ENCODE measurements around the gene TSHZ1. TPM values are rescaled to one million over a fixed set of nuclear protein-coding genes. Genes with fewer than 3 reads are reported as not detected.

Gene TSHZ1
- total RNA-seq, 1 experiment from 2014 or later, result 9.7 TPM

GRCh38 chr18:75257605-75258004, 47.0 kb downstream of the TSHZ1 start:
- CTCF ChIA-PET, result no interaction called here
- intact Hi-C loops (cut with micrococcal nuclease), result no loop called here
- POLR2A ChIA-PET, result no interaction called here
- peaks cover 3% of the 10 kb centered on the region for H3K36me3 Mint-ChIP-seq (ENCODE audit: insufficient read depth, unreplicated experiment)
- H3K27ac Mint-ChIP-seq (ENCODE audit: low read depth, unreplicated experiment), result no peak overlapping the region
- H3K4me3 Mint-ChIP-seq (ENCODE audit: unreplicated experiment), result no peak overlapping the region
- TF ChIP-seq CTCF (IDR thresholded peaks at IDR 0.05; ENCODE audit: unreplicated experiment), result no peak
- H3K27me3 Mint-ChIP-seq (ENCODE audit: insufficient read depth, unreplicated experiment), result no peaks in the 10 kb centered on the region
- no peaks in the 10 kb centered on the region for H3K9me3 Mint-ChIP-seq (ENCODE audit: unreplicated experiment)
- no peak for DNase-seq (ENCODE audit: unreplicated experiment)
- BruUV-seq (replicated peaks), result no TSS peak
- peaks cover 8% of the 10 kb centered on the region for H3K4me1 Mint-ChIP-seq (ENCODE audit: insufficient read depth, unreplicated experiment)

- H3K4me1 Mint-ChIP-seq (ENCODE audit: insufficient read depth, unreplicated experiment), result no peaks in the 10 kb centered on the region
- POLR2A ChIA-PET, result interaction anchor here (0.5 kb wide), 1 partner anchor 117 kb away, joined by 3 read pairs; no protein-coding TSS in a partner anchor
- intact Hi-C loops (cut with micrococcal nuclease), result no loop called here
- H3K9me3 Mint-ChIP-seq (ENCODE audit: unreplicated experiment), result no peaks in the 10 kb centered on the region
- DNase-seq (ENCODE audit: unreplicated experiment), result no peak
- CTCF ChIA-PET, result interaction anchor here (0.9 kb wide), 1 partner anchor 364 kb away, joined by 3 read pairs; no protein-coding TSS in a partner anchor
- no peak overlapping the region for H3K4me3 Mint-ChIP-seq (ENCODE audit: unreplicated experiment)
- no peaks in the 10 kb centered on the region for H3K27me3 Mint-ChIP-seq (ENCODE audit: insufficient read depth, unreplicated experiment)
- no peak overlapping the region for H3K27ac Mint-ChIP-seq (ENCODE audit: low read depth, unreplicated experiment)
- peaks cover 7% of the 10 kb centered on the region for H3K36me3 Mint-ChIP-seq (ENCODE audit: insufficient read depth, unreplicated experiment)
- no peak for TF ChIP-seq CTCF (IDR thresholded peaks at IDR 0.05; ENCODE audit: unreplicated experiment)
- no TSS peak for BruUV-seq (replicated peaks)
Observed at GRCh38 chr18:75261430-75262223, 51.0 kb downstream of the TSHZ1 start.

- intact Hi-C loops (cut with micrococcal nuclease), result no loop called here
- POLR2A ChIA-PET, result no interaction called here
- BruUV-seq (replicated peaks), result no TSS peak
- no peak overlapping the region for H3K4me3 Mint-ChIP-seq (ENCODE audit: unreplicated experiment)
- peaks cover 7% of the 10 kb centered on the region for H3K36me3 Mint-ChIP-seq (ENCODE audit: insufficient read depth, unreplicated experiment)
- H3K27me3 Mint-ChIP-seq (ENCODE audit: insufficient read depth, unreplicated experiment), result no peaks in the 10 kb centered on the region
- CTCF ChIA-PET, result interaction anchor here (0.9 kb wide), 1 partner anchor 364 kb away, joined by 3 read pairs; no protein-coding TSS in a partner anchor
- H3K9me3 Mint-ChIP-seq (ENCODE audit: unreplicated experiment), result no peaks in the 10 kb centered on the region
- no peak for TF ChIP-seq CTCF (IDR thresholded peaks at IDR 0.05; ENCODE audit: unreplicated experiment)
- no peaks in the 10 kb centered on the region for H3K4me1 Mint-ChIP-seq (ENCODE audit: insufficient read depth, unreplicated experiment)
- no peak for DNase-seq (ENCODE audit: unreplicated experiment)
- H3K27ac Mint-ChIP-seq (ENCODE audit: low read depth, unreplicated experiment), result no peak overlapping the region
Observed at GRCh38 chr18:75262511-75262910, 51.9 kb downstream of the TSHZ1 start.

GRCh38 chr18:75264195-75264594, 53.6 kb downstream of the TSHZ1 start:
- H3K4me3 Mint-ChIP-seq (ENCODE audit: unreplicated experiment), result no peak overlapping the region
- no peaks in the 10 kb centered on the region for H3K27me3 Mint-ChIP-seq (ENCODE audit: insufficient read depth, unreplicated experiment)
- H3K27ac Mint-ChIP-seq (ENCODE audit: low read depth, unreplicated experiment), result no peak overlapping the region
- DNase-seq (ENCODE audit: unreplicated experiment), result no peak
- H3K36me3 Mint-ChIP-seq (ENCODE audit: insufficient read depth, unreplicated experiment), result peaks cover 7% of the 10 kb centered on the region
- intact Hi-C loops (cut with micrococcal nuclease), result no loop called here
- BruUV-seq (replicated peaks), result no TSS peak
- ChIA-PET CTCF (interaction anchor here (0.6 kb wide), 1 partner anchor 43 kb away, joined by 3 read pairs; no protein-coding TSS in a partner anchor), POLR2A (interaction anchor here (1.0 to 1.1 kb wide), 2 partner anchors 54 to 1075 kb away, joined by 3 to 4 read pairs; partner anchors contain the start of gene TSHZ1)
- no peaks in the 10 kb centered on the region for H3K9me3 Mint-ChIP-seq (ENCODE audit: unreplicated experiment)
- H3K4me1 Mint-ChIP-seq (ENCODE audit: insufficient read depth, unreplicated experiment), result no peaks in the 10 kb centered on the region
- no peak for TF ChIP-seq CTCF (IDR thresholded peaks at IDR 0.05; ENCODE audit: unreplicated experiment)
